ENCODE results near the gene STXBP5L. TPM values are rescaled to one million over a fixed set of nuclear protein-coding genes. Genes with fewer than 3 reads are reported as not detected.

STXBP5L gene
- total RNA-seq, 1 donor from 2014 or later = 0.98 TPM

GRCh38 chr3:120956143-120956542 lies 48.1 kb downstream of the STXBP5L start:
- Histone ChIP-seq H3K36me3 (no peaks in the 10 kb centered on the region), H3K9me3 (no peaks in the 10 kb centered on the region), H3K4me3 (no peak overlapping the region), H3K4me1 (no peaks in the 10 kb centered on the region), H3K27ac (no peak overlapping the region), H3K27me3 (no peaks in the 10 kb centered on the region)
- intact Hi-C loops (cut with DNase I) = no loop called here
- DNase-seq (ENCODE audit: extremely low spot score in 2 of 2) = no peak
- no peak for TF ChIP-seq CTCF (IDR thresholded peaks at IDR 0.05)
- TF ChIP-seq POLR2A (IDR thresholded peaks at IDR 0.05) = no peak
- no peak for TF ChIP-seq POLR2AphosphoS5 (IDR thresholded peaks at IDR 0.05; ENCODE audit: insufficient read depth in 1 of 2, low read depth in 1 of 2)

- H3K27me3 ChIP-seq = no peaks in the 10 kb centered on the region
- H3K9me3 ChIP-seq = no peaks in the 10 kb centered on the region
- H3K4me1 ChIP-seq = no peaks in the 10 kb centered on the region
- H3K27ac ChIP-seq = no peak overlapping the region
- no peak for DNase-seq (ENCODE audit: extremely low spot score in 2 of 2)
- no peak for TF ChIP-seq POLR2AphosphoS5 (IDR thresholded peaks at IDR 0.05; ENCODE audit: insufficient read depth in 1 of 2, low read depth in 1 of 2)
- no peak for TF ChIP-seq POLR2A (IDR thresholded peaks at IDR 0.05)
- TF ChIP-seq CTCF (IDR thresholded peaks at IDR 0.05) = no peak
- no peak overlapping the region for H3K4me3 ChIP-seq
- H3K36me3 ChIP-seq = no peaks in the 10 kb centered on the region
- intact Hi-C loops (cut with DNase I) = no loop called here
Measured at GRCh38 chr3:120982608-120983320, 74.8 kb downstream of the STXBP5L start.

- intact Hi-C loops (cut with DNase I) = no loop called here
- TF ChIP-seq CTCF (IDR thresholded peaks at IDR 0.05) = no peak
- TF ChIP-seq POLR2A (IDR thresholded peaks at IDR 0.05) = no peak
- no peak for TF ChIP-seq POLR2AphosphoS5 (IDR thresholded peaks at IDR 0.05; ENCODE audit: insufficient read depth in 1 of 2, low read depth in 1 of 2)
- Histone ChIP-seq H3K27me3 (no peaks in the 10 kb centered on the region), H3K9me3 (no peaks in the 10 kb centered on the region), H3K36me3 (no peaks in the 10 kb centered on the region), H3K27ac (no peak overlapping the region), H3K4me3 (no peak overlapping the region), H3K4me1 (no peaks in the 10 kb centered on the region)
- no peak for DNase-seq (ENCODE audit: extremely low spot score in 2 of 2)
Measured at GRCh38 chr3:120983321-120983665, 75.3 kb downstream of the STXBP5L start.

GRCh38 chr3:120983841-120984240 lies 75.8 kb downstream of the STXBP5L start:
- Histone ChIP-seq H3K27me3 (no peaks in the 10 kb centered on the region), H3K4me3 (no peak overlapping the region), H3K4me1 (no peaks in the 10 kb centered on the region), H3K27ac (no peak overlapping the region), H3K36me3 (no peaks in the 10 kb centered on the region), H3K9me3 (no peaks in the 10 kb centered on the region)
- TF ChIP-seq POLR2AphosphoS5 (IDR thresholded peaks at IDR 0.05; ENCODE audit: insufficient read depth in 1 of 2, low read depth in 1 of 2) = no peak
- no peak for TF ChIP-seq POLR2A (IDR thresholded peaks at IDR 0.05)
- TF ChIP-seq CTCF (IDR thresholded peaks at IDR 0.05) = no peak
- no peak for DNase-seq (ENCODE audit: extremely low spot score in 2 of 2)
- intact Hi-C loops (cut with DNase I) = no loop called here

- DNase-seq (ENCODE audit: extremely low spot score in 2 of 2) = no peak
- no peak overlapping the region for H3K27ac ChIP-seq
- H3K27me3 ChIP-seq = no peaks in the 10 kb centered on the region
- intact Hi-C loops (cut with DNase I) = no loop called here
- no peak overlapping the region for H3K4me3 ChIP-seq
- H3K36me3 ChIP-seq = no peaks in the 10 kb centered on the region
- H3K4me1 ChIP-seq = no peaks in the 10 kb centered on the region
- peaks cover 5% of the 10 kb centered on the region for H3K9me3 ChIP-seq
- no peak for TF ChIP-seq CTCF (IDR thresholded peaks at IDR 0.05)
- TF ChIP-seq POLR2AphosphoS5 (IDR thresholded peaks at IDR 0.05; ENCODE audit: insufficient read depth in 1 of 2, low read depth in 1 of 2) = no peak
- no peak for TF ChIP-seq POLR2A (IDR thresholded peaks at IDR 0.05)
Measured at GRCh38 chr3:120985242-120985641, 77.2 kb downstream of the STXBP5L start.

Data from vagina (tissue), 2 donors.